Neural cell (in vitro differentiated cells): Measurements from ENCODE around the gene CDC45. TPM values are rescaled to one million over a fixed set of nuclear protein-coding genes. Genes with fewer than 3 reads are reported as not detected.

Experiments used
- H2AFZ ChIP-seq: fragments of 200-600, 300-800 bp; sonication (generic), shearing (Covaris generic); 2 replicates; pipeline ENCODE4 v1.6.0; 2014; ENCODE audit warnings: low read depth, mild to moderate bottlenecking, antibody characterized with exemption, low read length, moderate library complexity
- H3F3A ChIP-seq: fragments of 200-600 bp; shearing (Covaris generic); 2 replicates; pipeline ENCODE4 v1.6.1; 2016; ENCODE audit warnings: mild to moderate bottlenecking, moderate library complexity, mixed read lengths, antibody characterized with exemption, low read length; ENCODE audit not compliant: insufficient read depth, poor library complexity, severe bottlenecking
- H3K27ac ChIP-seq: fragments of 200-600, 300-800 bp; sonication (generic), shearing (Covaris generic); 2 replicates; pipeline ENCODE4 v1.5.1; 2014; ENCODE audit warnings: mild to moderate bottlenecking, low read length, moderate library complexity
- H3K27me3 ChIP-seq: fragments of 300-800, 200-600 bp; sonication (generic), shearing (Covaris generic); 2 replicates; pipeline ENCODE4 v1.6.0; 2014; ENCODE audit warnings: mild to moderate bottlenecking, low read depth, low read length, moderate library complexity; ENCODE audit not compliant: insufficient read depth
- H3K36me3 ChIP-seq: fragments of 300-800, 200-600 bp; sonication (generic), shearing (Covaris generic); 2 replicates; pipeline ENCODE4 v1.5.1; 2014; ENCODE audit warnings: mild to moderate bottlenecking, antibody characterized with exemption, low read length, moderate library complexity; ENCODE audit not compliant: insufficient read depth
- H3K4me2 ChIP-seq: fragments of 300-800, 200-600 bp; sonication (generic), shearing (Covaris generic); 2 replicates; pipeline ENCODE4 v1.6.0; 2014; ENCODE audit warnings: mild to moderate bottlenecking, low read length
- H3K4me3 ChIP-seq: fragments of 300-800, 200-600 bp; sonication (generic), shearing (Covaris generic); 2 replicates; pipeline ENCODE4 v1.5.1; 2014; ENCODE audit warnings: mild to moderate bottlenecking, low read length, moderate library complexity
- H3K79me2 ChIP-seq: fragments of 200-600 bp; shearing (Covaris generic); replicated peaks from 2 replicates; pipeline ENCODE4 v1.6.0; 2014; ENCODE audit warnings: mild to moderate bottlenecking, low read length, moderate library complexity; ENCODE audit not compliant: insufficient read depth
- H3K9ac ChIP-seq: fragments of 300-800, 200-600 bp; sonication (generic), shearing (Covaris generic); 2 replicates; pipeline ENCODE4 v1.6.1; 2016; ENCODE audit warnings: mild to moderate bottlenecking, low read length, mixed read lengths
- H3K9me2 ChIP-seq: fragments of 200-600 bp; shearing (Covaris generic); 2 replicates; pipeline ENCODE4 v1.6.1; 2016; ENCODE audit warnings: mild to moderate bottlenecking, low read length, mixed read lengths; ENCODE audit not compliant: insufficient read depth
- H3K9me3 ChIP-seq: fragments of 200-600, 300-800 bp; sonication (generic), shearing (Covaris generic); 2 replicates; pipeline ENCODE4 v1.6.1; 2016; ENCODE audit warnings: mild to moderate bottlenecking, mixed run types, low read length, moderate library complexity, mixed read lengths
- H4K20me1 ChIP-seq: fragments of 200-600 bp; shearing (Covaris generic); 2 replicates; pipeline ENCODE4 v1.6.1; 2016; ENCODE audit warnings: mild to moderate bottlenecking, mixed run types; ENCODE audit not compliant: insufficient read depth
- CTCF ChIP-seq: fragments of 450-650 bp; IDR thresholded peaks from 2 replicates; pipeline ENCODE4 v1.5.1; 2014; ENCODE audit warnings: antibody characterized with exemption, mild to moderate bottlenecking, moderate library complexity; ENCODE audit not compliant: poor library complexity, severe bottlenecking
- EP300 ChIP-seq: fragments of 450-650 bp; conservative IDR thresholded peaks from 2 replicates; pipeline ENCODE4 v1.6.1; 2014; ENCODE audit warnings: antibody characterized with exemption, mild to moderate bottlenecking, moderate library complexity; ENCODE audit not compliant: poor library complexity, severe bottlenecking
- EZH2 ChIP-seq: fragments of 200-600, 300-800 bp; shearing (Covaris generic), sonication (generic); IDR thresholded peaks from 2 replicates; pipeline ENCODE4 v1.6.1; 2014; ENCODE audit warnings: antibody characterized with exemption, low read length, borderline replicate concordance, mild to moderate bottlenecking; ENCODE audit not compliant: insufficient read depth, poor library complexity, severe bottlenecking
- MXI1 ChIP-seq: fragments of 450-650 bp; conservative IDR thresholded peaks from 2 replicates; pipeline ENCODE4 v1.6.1; 2014; ENCODE audit warnings: antibody characterized with exemption, mild to moderate bottlenecking; ENCODE audit not compliant: poor library complexity, severe bottlenecking
- POLR2AphosphoS5 ChIP-seq: IDR thresholded peaks from 2 replicates; pipeline ENCODE4 v1.6.1; 2012
- RAD21 ChIP-seq: fragments of 450-650 bp; conservative IDR thresholded peaks from 2 replicates; pipeline ENCODE4 v1.6.1; 2014; ENCODE audit warnings: antibody characterized with exemption, mild to moderate bottlenecking, moderate library complexity
- REST ChIP-seq: IDR thresholded peaks from 2 replicates; pipeline ENCODE4 v1.6.1; 2012; ENCODE audit warnings: borderline replicate concordance
- SMC3 ChIP-seq: fragments of 450-650 bp; conservative IDR thresholded peaks from 2 replicates; pipeline ENCODE4 v1.6.1; 2014; ENCODE audit warnings: antibody characterized with exemption, mild to moderate bottlenecking, moderate library complexity; ENCODE audit not compliant: poor library complexity
- TAF1 ChIP-seq: IDR thresholded peaks from 2 replicates; pipeline ENCODE4 v1.6.1; 2012; ENCODE audit warnings: low read depth
- polyA plus RNA-seq: library from polyadenylated mRNA; depleted of rRNA; stranded (reverse); fragments of >200 nt; gene quantifications from 2 replicates; pipeline ENCODE4 v1.2.3, GENCODE V29; 2014

Gene CDC45
- polyA plus RNA-seq, 1 donor from 2014 or later: 3.2 TPM

- no peak overlapping the region for H3K9ac ChIP-seq
- no peaks in the 10 kb centered on the region for H3K36me3 ChIP-seq
- no peak for TF ChIP-seq EP300
- TF ChIP-seq POLR2AphosphoS5: no peak
- TF ChIP-seq SMC3: no peak
- no peak for TF ChIP-seq EZH2
- TF ChIP-seq CTCF: no peak
- no peak for TF ChIP-seq TAF1
- no peak for TF ChIP-seq MXI1
- TF ChIP-seq RAD21: no peak
- TF ChIP-seq REST: no peak
- no peak overlapping the region for H3K4me3 ChIP-seq
- peaks cover 34% of the 10 kb centered on the region for H3K27me3 ChIP-seq
- no peaks in the 10 kb centered on the region for H4K20me1 ChIP-seq
- H3K79me2 ChIP-seq: no peaks in the 10 kb centered on the region
- no peak overlapping the region for H3K27ac ChIP-seq
- H3K9me2 ChIP-seq: no peaks in the 10 kb centered on the region
- no peak overlapping the region for H3K4me2 ChIP-seq
- no peaks in the 10 kb centered on the region for H3K9me3 ChIP-seq
- H2AFZ ChIP-seq: no peak overlapping the region
- no peaks in the 10 kb centered on the region for H3F3A ChIP-seq
Measured at GRCh38 chr22:19520007-19520406, 40.3 kb downstream of the CDC45 start.

GRCh38 chr22:19520566-19521305, 41.0 kb downstream of the CDC45 start:
- no peaks in the 10 kb centered on the region for H3K9me2 ChIP-seq
- H2AFZ ChIP-seq: no peak overlapping the region
- H3K9ac ChIP-seq: no peak overlapping the region
- H3K9me3 ChIP-seq: no peaks in the 10 kb centered on the region
- H3K4me3 ChIP-seq: no peak overlapping the region
- H3K36me3 ChIP-seq: no peaks in the 10 kb centered on the region
- H3K79me2 ChIP-seq: no peaks in the 10 kb centered on the region
- H3K4me2 ChIP-seq: no peak overlapping the region
- peaks cover 41% of the 10 kb centered on the region for H3K27me3 ChIP-seq
- H4K20me1 ChIP-seq: no peaks in the 10 kb centered on the region
- no peaks in the 10 kb centered on the region for H3F3A ChIP-seq
- TF ChIP-seq RAD21: no peak
- no peak overlapping the region for H3K27ac ChIP-seq
